GM18873 (cell line): ENCODE data around the gene IFIT2.
"Not testable (repeated sequence)": the region's sequence is repeated elsewhere in the genome, so short reads cannot be mapped to it uniquely, and the experiment has no call there.

Experiments used
- ATAC-seq: cut with Tn5 transposase; IDR thresholded peaks from one replicate; pipeline ENCODE4 v1.9.1; 2021; ENCODE audit warnings: mild to moderate bottlenecking, moderate library complexity, moderate number of reproducible peaks; ENCODE audit not compliant: unreplicated experiment, low FRiP score

IFIT2 gene

GRCh38 chr10:89306434-89307268, 4.8 kb downstream of the IFIT2 start:
- no peak for ATAC-seq

GRCh38 chr10:89307269-89307577, 5.4 kb downstream of the IFIT2 start:
- ATAC-seq: no peak

- no peak for ATAC-seq
These were observed 6.4 kb downstream of the IFIT2 start for GRCh38 chr10:89308266-89308665.

- ATAC-seq: no peak
These were observed 6.9 kb downstream of the IFIT2 start for GRCh38 chr10:89308736-89309135.

- no peak for ATAC-seq
These were observed 7.6 kb downstream of the IFIT2 start for GRCh38 chr10:89309156-89310055.

GRCh38 chr10:89310056-89310893, 8.4 kb downstream of the IFIT2 start:
- no peak for ATAC-seq

GRCh38 chr10:89312973-89313372, 11.1 kb downstream of the IFIT2 start:
- ATAC-seq: no peak

- ATAC-seq: no peak
These were observed 12.8 kb downstream of the IFIT2 start for GRCh38 chr10:89314676-89315075.

- ATAC-seq: not testable (repeated sequence)
These were observed 16.2 kb downstream of the IFIT2 start for GRCh38 chr10:89318047-89318446.

GRCh38 chr10:89325081-89325480, 23.2 kb downstream of the IFIT2 start:
- not testable (repeated sequence) for ATAC-seq

- ATAC-seq: not testable (repeated sequence)
These were observed 24.0 kb downstream of the IFIT2 start for GRCh38 chr10:89325856-89326255.

GRCh38 chr10:89327803-89328441, 26.1 kb downstream of the IFIT2 start, which contains the start of gene IFIT3:
IFIT3 (plus strand) TSS chr10:89327997; CDS start chr10:89328074, 77 bp downstream.
- no peak for ATAC-seq

- no peak for ATAC-seq
These were observed 27.3 kb downstream of the IFIT2 start for GRCh38 chr10:89329151-89329550.

- not testable (repeated sequence) for ATAC-seq
These were observed 28.2 kb downstream of the IFIT2 start for GRCh38 chr10:89330014-89330413.

- ATAC-seq: no peak
These were observed 28.8 kb downstream of the IFIT2 start for GRCh38 chr10:89330537-89331212.

GRCh38 chr10:89331487-89332122, 29.8 kb downstream of the IFIT2 start:
- ATAC-seq: not testable (repeated sequence)

- peak; percentile 43 for ATAC-seq
These were observed 30.3 kb downstream of the IFIT2 start for GRCh38 chr10:89332123-89332633.

- no peak for ATAC-seq
These were observed 33.4 kb downstream of the IFIT2 start for GRCh38 chr10:89335226-89335625.

GRCh38 chr10:89336241-89336640, 34.4 kb downstream of the IFIT2 start:
- ATAC-seq: no peak
